LoVo (cell line): Measurements from ENCODE around the gene ATP9B.
"Not testable (repeated sequence)": the region's sequence is repeated elsewhere in the genome, so short reads cannot be mapped to it uniquely, and the experiment has no call there.

Experiments
- DNase-seq: peaks from one replicate; pipeline ENCODE4 v3.0.0-alpha.2; 2016; ENCODE audit warnings: low spot score

The ATP9B gene

DNA sequence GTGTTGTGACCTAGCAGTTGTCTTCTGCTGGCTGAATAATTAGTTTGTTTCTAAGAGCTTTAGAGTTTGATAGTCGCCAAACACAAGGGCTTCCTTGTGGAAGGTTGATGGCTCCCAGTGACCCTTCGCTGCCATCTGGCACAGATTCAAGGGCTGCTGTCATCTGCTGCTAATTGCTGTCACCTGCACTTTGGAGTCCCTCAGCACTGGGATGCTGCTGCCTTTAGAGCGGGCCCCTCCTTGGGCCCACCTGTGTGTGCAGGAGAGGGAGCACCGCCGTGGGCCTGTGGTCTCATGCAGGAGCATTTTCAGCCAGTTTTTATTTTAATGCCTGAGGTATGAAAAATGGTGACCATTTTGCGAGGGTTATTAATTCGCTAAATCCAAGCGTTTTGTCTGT lies 172.6 kb downstream of the ATP9B start:
- no peak for DNase-seq

- no peak for DNase-seq
Observed at GRCh38 chr18:79242246-79242645, 173.1 kb downstream of the ATP9B start.

DNA sequence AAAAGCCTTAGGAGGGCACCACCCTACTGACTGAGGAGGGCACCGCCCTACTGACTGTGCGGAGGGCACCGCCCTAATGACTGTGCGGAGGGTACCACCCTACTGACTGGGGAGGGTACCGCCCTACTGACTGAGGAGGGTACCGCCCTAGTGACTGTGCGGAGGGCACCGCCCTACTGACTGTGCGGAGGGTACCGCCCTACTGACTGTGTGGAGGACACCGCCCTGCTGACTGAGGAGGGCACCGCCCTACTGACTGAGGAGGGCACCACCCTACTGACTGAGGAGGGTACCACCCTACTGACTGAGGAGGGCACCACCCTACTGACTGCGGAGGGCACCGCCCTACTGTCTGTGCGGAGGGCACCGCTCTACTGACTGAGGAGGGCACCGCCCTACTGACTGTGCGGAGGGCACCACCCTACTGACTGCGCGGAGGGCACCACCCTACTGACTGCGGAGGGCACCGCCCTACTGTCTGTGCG lies 176.4 kb downstream of the ATP9B start:
- DNase-seq, result peak; percentile 58

DNA sequence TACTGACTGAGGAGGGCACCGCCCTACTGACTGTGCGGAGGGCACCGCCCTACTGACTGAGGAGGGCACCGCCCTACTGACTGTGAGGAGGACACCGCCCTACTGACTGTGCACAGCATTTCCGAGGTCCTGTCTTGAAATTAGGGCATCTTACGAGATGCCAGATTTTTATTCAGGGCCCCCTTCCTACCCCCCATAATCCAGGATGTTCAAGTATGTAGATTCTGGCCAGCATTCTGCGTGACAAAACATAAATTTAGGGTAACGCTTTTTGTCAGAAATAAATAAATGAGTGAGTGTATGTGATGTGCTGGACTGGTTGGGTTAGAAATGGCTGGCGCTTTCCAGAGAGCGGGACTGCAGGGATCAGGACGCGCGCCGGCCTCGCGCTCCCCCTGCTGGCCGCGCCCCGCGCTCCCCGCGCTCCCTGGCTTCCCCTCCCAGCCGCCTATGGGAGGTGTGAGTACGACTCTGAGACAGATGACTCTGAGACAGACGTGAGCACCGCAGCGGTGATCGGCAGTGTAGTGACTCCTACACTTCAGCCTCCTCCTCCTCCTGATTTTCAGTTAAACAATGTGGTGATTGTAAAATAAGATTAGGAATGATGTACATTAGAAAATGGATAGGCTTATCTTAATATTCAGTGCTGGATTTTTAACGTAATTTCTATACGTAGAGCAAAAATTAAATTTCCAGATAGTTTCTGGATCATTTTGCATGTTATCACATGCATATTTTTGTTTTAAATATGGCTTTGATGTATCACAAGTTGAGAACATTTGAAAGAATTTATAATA lies 177.3 kb downstream of the ATP9B start:
- DNase-seq, result peak; percentile 65

- DNase-seq, result no peak
Observed at GRCh38 chr18:79248495-79249060, 179.4 kb downstream of the ATP9B start.

DNA sequence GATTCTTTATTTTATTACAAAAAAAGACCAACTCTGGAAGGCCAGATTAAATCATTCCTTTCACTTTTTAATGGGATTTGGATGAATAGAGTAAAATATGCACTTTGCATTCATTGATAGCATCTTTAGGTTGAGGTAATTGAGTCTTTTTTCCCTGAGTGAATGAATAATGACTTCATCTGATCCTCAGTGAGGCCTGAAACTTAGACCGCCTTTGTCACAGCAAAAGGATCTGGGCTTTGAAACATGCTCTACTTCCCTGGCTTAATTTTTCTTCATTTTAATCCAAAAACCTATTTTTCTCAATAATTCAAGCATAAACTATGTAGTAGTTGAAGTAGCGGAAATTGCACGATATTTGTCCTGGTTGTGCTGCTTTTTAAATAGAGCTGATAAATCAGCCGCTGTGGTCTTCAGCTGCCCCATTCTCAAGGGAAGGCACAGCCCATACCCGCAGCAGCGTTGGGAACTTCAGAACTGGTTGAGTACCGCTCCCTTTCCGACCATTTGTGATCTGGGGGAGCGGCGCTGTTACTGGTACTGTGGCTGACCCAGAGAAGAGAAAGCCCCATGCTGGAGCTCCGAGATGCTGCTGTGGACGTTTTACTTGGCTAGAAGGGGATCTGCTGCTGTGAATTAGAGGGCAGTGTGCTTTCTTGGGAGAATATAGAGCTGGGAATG lies 181.2 kb downstream of the ATP9B start:
- DNase-seq, result no peak

DNA sequence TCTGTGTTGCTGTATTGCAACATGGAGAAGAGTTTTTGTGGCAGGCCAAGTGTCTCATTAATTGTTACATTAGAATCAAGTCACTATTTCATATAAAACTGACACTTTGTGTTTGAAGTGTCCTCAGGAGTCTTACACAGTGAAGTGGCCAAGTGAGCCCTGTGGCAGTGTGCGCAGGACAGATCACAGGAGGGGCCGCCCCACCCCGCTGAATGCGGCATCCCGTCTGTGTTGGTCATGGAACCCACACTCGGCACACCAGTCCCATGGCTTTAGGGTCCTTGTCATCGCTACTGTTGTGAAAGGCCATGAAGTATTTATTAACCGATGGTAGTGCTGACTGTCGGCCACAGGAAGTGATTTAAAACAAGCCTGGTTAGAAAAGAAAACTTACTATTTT lies 181.8 kb downstream of the ATP9B start:
- no peak for DNase-seq

GRCh38 chr18:79252904-79253633 lies 183.9 kb downstream of the ATP9B start:
- no peak for DNase-seq

- DNase-seq, result no peak
Observed at GRCh38 chr18:79257480-79257879, 188.3 kb downstream of the ATP9B start.

DNA sequence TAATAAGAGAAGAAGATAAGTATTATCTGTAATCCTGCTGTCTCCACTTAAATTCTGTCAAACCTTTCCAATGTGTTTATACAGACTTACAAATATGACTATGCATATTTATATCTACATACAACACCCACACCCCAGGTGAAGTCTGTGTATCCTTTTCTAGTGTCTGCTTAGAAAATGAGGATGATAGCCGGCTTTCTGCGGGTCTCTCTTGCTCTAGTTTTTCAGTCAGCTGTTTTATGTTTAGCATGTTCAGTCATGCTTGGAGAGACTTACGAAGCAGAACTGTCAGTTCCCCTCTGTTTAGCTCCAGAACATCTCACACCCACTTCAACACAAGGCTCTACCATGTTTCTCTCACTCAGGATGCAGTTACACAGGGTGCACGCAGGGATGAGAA lies 189.3 kb downstream of the ATP9B start:
- no peak for DNase-seq

- DNase-seq, result no peak
Observed at GRCh38 chr18:79259218-79259617, 190.0 kb downstream of the ATP9B start.

DNA sequence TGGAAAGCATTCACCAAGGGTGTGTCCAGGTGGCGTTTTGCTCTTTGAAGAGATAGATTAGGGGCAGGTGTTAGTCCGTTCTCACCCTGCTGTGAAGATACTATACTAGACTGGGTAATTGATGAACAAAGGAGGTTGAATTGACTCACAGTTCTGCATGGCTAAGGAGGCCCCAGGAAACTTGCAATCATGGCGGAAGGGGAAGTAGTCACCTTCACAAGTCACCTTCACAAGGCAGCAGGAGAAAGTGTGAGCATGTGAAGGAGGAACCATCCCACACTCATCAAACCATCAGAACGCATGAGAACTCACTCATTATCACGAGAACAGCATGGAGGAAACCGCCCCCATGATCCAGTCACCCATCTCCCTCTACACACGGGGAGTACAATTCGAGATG lies 190.8 kb downstream of the ATP9B start:
- DNase-seq, result no peak

DNA sequence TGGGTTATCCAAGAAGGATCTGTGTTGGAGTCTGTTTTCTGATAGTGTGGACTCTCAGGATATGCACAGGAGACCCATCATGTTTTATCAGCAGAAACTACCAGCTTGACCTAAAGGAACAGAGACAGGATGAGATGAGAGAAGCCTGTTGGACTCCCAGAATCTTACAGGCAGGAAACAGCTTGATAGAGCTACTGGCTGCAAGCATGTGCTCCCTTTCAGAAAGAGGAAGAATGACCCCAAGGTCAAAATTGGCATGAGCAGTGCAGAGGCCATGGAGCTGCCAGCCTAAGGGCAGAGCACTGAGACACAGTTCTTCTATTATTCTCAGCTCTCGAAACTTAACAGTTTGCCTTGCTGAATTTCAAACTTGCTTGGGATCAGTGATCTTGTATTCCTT lies 191.3 kb downstream of the ATP9B start:
- no peak for DNase-seq

DNA sequence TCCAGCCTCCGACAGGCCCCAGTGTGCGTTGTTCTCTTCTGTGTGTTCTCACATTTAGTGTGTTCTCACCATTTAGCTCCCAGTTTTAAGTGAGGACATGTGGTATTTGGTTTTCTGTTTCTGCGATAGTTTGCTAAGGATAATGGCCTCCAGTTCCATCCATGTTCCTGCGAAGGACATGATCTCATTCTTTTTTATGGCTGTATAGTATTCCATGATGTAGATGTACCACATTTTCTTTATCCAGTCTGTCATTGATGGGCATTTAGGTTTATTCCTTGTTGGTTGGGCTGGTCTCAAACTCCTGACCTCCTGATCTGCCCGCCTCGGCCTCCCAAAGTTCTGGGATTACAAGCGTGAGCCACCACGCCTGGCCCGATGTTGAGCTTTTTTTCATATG lies 195.9 kb downstream of the ATP9B start:
- not testable (repeated sequence) for DNase-seq

DNA sequence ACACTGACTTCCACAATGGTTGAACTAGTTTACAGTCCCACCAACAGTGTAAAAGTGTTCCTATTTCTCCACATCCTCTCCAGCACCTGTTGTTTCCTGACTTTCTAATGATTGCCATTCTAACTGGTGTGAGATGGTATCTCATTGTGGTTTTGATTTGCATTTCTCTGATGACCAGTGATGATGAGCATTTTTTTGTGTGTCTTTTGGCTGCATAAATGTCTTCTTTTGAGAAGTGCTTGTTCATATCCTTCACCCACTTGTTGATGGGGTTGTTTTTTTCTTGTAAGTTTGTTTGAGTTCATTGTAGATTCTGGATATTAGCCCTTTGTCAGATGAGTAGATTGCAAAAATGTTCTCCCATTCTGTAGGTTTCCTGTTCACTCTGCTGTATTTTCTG lies 202.6 kb downstream of the ATP9B start:
- not testable (repeated sequence) for DNase-seq

DNA sequence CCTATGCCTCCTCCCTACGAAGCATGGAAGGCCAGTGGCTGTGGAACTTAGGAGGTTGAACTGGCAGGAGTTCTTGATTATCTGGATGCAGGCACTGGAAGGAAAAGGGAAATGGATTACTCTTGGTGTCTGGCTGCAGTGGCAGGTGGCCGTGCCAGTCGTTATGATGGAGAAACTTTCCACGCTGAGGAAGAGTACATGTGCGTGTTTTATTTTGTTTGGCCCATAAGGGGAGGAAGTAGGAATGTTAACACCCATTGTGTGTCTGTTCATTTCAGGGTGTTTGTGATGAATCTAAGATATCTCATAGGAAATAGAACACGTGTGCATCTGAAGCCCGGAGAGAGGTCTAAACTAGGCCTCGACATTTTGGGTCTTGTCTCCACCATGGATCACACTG lies 203.7 kb downstream of the ATP9B start:
- DNase-seq, result no peak

DNA sequence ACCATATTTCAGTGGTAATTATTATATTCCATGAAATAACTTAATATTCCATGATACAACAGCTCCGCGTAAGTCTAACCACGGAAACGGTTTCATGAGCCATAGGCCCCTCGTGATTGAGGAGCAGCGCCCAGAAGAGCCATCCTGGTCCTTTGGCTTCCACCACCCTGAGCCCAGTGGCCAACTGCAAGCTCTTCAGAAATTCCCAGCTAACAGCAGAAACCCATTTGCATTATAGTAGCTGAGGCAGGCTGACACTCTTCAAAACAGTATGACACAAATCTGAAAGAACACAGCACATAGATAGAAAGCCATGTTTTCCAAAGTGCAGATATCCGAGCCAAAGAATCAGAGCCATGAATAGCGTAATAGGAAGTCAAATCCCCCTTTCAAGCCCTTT lies 205.6 kb downstream of the ATP9B start:
- DNase-seq, result no peak

DNA sequence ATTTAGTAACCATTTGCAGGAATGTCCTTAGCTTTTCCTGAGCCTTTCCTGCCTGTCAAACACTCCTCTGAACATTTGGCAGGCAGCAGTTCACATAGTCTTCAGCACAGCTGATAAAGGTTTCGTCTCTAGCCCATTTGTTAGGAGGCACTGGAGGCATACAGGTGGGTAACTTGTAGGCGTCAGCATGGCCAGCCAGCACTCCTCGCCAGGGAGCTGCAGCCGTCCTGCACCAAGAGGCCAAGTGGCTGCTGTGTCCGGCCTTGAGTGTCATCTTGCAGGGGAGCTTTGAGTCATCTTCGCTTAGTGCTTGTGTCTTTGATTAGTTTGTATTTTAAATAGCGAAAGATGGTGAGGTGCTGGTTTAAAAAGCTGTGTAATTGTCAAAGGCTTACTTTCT lies 206.3 kb downstream of the ATP9B start:
- no peak for DNase-seq

- no peak for DNase-seq
Observed at GRCh38 chr18:79275992-79276391, 206.8 kb downstream of the ATP9B start.

DNA sequence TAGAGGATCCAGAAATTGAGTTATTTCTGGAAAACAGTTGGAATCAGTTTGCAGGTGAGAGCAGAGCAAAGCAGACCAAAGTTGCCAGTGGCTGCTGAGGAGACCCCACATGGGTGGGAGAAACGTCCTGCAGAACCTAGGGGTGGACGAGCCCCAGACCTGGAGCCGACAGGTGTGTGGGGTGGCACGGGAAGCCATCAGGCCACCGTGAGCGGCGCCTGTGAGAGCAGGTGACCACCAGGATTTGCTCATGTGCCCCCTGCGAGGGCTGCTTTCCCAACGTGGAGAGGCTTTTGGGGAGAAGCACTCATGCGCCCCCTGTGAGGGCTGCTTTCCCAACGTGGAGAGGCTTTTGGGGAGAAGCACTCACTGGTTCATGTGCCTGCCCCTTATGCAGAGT lies 209.7 kb downstream of the ATP9B start:
- DNase-seq, result no peak

- no peak for DNase-seq
Observed at GRCh38 chr18:79283131-79283810, 214.1 kb downstream of the ATP9B start.

GRCh38 chr18:79283929-79284328 lies 214.7 kb downstream of the ATP9B start:
- no peak for DNase-seq
